DOHH2 (cell line): ENCODE results near the gene SV2B.

ENCODE experiments used
- EZH2phosphoT487 ChIP-seq: fragments of 200-600 bp; sonication (generic); IDR thresholded peaks from 2 replicates; pipeline ENCODE4 v1.6.1; 2017; ENCODE audit warnings: borderline replicate concordance, mild to moderate bottlenecking, antibody characterized with exemption, low read length, moderate library complexity, mixed read lengths
- TF ChIP-seq, protein P1 (sequence below): fragments of 200-600 bp; sonication (generic); IDR thresholded peaks from one replicate; pipeline ENCODE4 v1.5.1; 2014; ENCODE audit warnings: antibody characterized with exemption, mild to moderate bottlenecking, low read depth, low read length; ENCODE audit not compliant: poor library complexity, severe bottlenecking

DNA sequence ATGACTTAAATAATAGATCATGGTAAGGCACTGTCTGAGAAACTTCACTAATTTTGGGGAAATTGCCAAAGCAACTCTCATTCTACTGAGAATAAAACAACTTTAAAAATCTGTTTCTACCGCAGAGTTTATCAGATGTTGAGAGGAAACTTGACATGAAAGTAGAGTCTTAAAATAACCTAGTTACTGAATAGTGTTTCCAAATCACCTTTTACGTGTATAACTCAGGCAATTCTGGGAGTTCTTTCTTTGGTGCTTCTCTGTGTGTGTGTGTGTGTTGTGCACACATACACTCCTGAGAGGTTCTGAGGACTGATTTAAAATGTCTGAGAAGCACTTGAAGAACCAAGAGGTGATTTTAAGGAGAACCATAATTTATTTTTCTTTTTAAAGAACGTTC, 236.6 kb downstream of the SV2B start:
- TF ChIP-seq, protein P1, sequence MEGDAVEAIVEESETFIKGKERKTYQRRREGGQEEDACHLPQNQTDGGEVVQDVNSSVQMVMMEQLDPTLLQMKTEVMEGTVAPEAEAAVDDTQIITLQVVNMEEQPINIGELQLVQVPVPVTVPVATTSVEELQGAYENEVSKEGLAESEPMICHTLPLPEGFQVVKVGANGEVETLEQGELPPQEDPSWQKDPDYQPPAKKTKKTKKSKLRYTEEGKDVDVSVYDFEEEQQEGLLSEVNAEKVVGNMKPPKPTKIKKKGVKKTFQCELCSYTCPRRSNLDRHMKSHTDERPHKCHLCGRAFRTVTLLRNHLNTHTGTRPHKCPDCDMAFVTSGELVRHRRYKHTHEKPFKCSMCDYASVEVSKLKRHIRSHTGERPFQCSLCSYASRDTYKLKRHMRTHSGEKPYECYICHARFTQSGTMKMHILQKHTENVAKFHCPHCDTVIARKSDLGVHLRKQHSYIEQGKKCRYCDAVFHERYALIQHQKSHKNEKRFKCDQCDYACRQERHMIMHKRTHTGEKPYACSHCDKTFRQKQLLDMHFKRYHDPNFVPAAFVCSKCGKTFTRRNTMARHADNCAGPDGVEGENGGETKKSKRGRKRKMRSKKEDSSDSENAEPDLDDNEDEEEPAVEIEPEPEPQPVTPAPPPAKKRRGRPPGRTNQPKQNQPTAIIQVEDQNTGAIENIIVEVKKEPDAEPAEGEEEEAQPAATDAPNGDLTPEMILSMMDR = no peak
- no peak for TF ChIP-seq EZH2phosphoT487
